HepG2 (cell line): Measurements from ENCODE around the gene RNU7-1. TPM values are rescaled to one million over a fixed set of nuclear protein-coding genes. Genes with fewer than 3 reads are reported as not detected.

Experiments
- ARNTL ChIP-seq: sonication (generic); formaldehyde crosslinking; IDR thresholded peaks from 2 replicates; pipeline ENCODE4 v1.4.0; 2020; ENCODE audit warnings: mild to moderate bottlenecking, missing genetic modification reagents
- ATM ChIP-seq: fragments of 450-650 bp; IDR thresholded peaks from 2 replicates; pipeline ENCODE4 v1.7.1; 2017; ENCODE audit warnings: mild to moderate bottlenecking, borderline replicate concordance
- CBX5 ChIP-seq: sonication (generic); formaldehyde crosslinking; IDR thresholded peaks from 2 replicates; pipeline ENCODE4 v1.4.0; 2020; ENCODE audit warnings: missing genetic modification reagents, borderline replicate concordance
- HIVEP1 ChIP-seq: sonication (generic); formaldehyde crosslinking; IDR thresholded peaks from 2 replicates; pipeline ENCODE4 v1.4.0; 2020; ENCODE audit warnings: mild to moderate bottlenecking, missing genetic modification reagents
- HOXA9 ChIP-seq: sonication (generic); formaldehyde crosslinking; IDR thresholded peaks from 2 replicates; pipeline ENCODE4 v1.8.1; 2022; ENCODE audit warnings: missing genetic modification reagents, mild to moderate bottlenecking, moderate library complexity, borderline replicate concordance
- KDM5A ChIP-seq: fragments of 200-600 bp; sonication (generic); IDR thresholded peaks from 2 replicates; pipeline ENCODE4 v1.7.0; 2018; ENCODE audit warnings: antibody characterized with exemption, mild to moderate bottlenecking, low read length, borderline replicate concordance
- MEF2D ChIP-seq: sonication (generic); formaldehyde crosslinking; IDR thresholded peaks from 2 replicates; pipeline ENCODE4 v1.5.1; 2020; ENCODE audit warnings: mild to moderate bottlenecking, missing genetic modification reagents
- NFE2L1 ChIP-seq: sonication (generic); formaldehyde crosslinking; IDR thresholded peaks from 2 replicates; pipeline ENCODE4 v1.4.0; 2020; ENCODE audit warnings: missing genetic modification reagents, mild to moderate bottlenecking, borderline replicate concordance
- PCBP1 ChIP-seq: fragments of 200-400 bp; formaldehyde crosslinking; IDR thresholded peaks from 2 replicates; pipeline ENCODE4 v1.6.1; 2017; ENCODE audit warnings: mild to moderate bottlenecking, low read depth, low read length, borderline replicate concordance
- RXRB ChIP-seq: IDR thresholded peaks from 2 replicates; pipeline ENCODE4 v1.6.1; 2016; ENCODE audit warnings: borderline replicate concordance, missing genetic modification reagents, missing compliant biosample characterization
- SMYD3 ChIP-seq: sonication (generic); formaldehyde crosslinking; IDR thresholded peaks from 2 replicates; pipeline ENCODE4 v1.8.1; 2023; ENCODE audit warnings: mild to moderate bottlenecking, missing genetic modification reagents
- SNAPC2 ChIP-seq: sonication (generic); formaldehyde crosslinking; IDR thresholded peaks from 2 replicates; pipeline ENCODE4 v1.8.1; 2022; ENCODE audit warnings: mild to moderate bottlenecking, missing genetic modification reagents
- THYN1 ChIP-seq: sonication (generic); formaldehyde crosslinking; IDR thresholded peaks from 2 replicates; pipeline ENCODE4 v1.8.1; 2023; ENCODE audit warnings: low read depth, mild to moderate bottlenecking, moderate library complexity, missing genetic modification reagents, borderline replicate concordance
- ZFP37 ChIP-seq: sonication (generic); formaldehyde crosslinking; IDR thresholded peaks from 2 replicates; pipeline ENCODE4 v1.4.0; 2020; ENCODE audit warnings: missing genetic modification reagents, borderline replicate concordance
- ZNF24 ChIP-seq: fragments of 450-650 bp; IDR thresholded peaks from 2 replicates; pipeline ENCODE4 v1.6.1; 2017; ENCODE audit warnings: antibody characterized with exemption, mild to moderate bottlenecking
- ZNF292 ChIP-seq: sonication (generic); formaldehyde crosslinking; IDR thresholded peaks from 2 replicates; pipeline ENCODE4 v1.8.1; 2022; ENCODE audit warnings: mild to moderate bottlenecking, low read depth, missing genetic modification reagents, borderline replicate concordance
- ZNF501 ChIP-seq: sonication (generic); formaldehyde crosslinking; IDR thresholded peaks from 2 replicates; pipeline ENCODE4 v1.5.1; 2020; ENCODE audit warnings: mild to moderate bottlenecking, moderate library complexity, missing genetic modification reagents
- ZNF589 ChIP-seq: sonication (generic); formaldehyde crosslinking; conservative IDR thresholded peaks from 2 replicates; pipeline ENCODE4 v1.8.0; 2022; ENCODE audit warnings: mild to moderate bottlenecking, moderate library complexity, missing genetic modification reagents
- ZNF713 ChIP-seq: sonication (generic); formaldehyde crosslinking; IDR thresholded peaks from 2 replicates; pipeline ENCODE4 v1.4.0; 2020; ENCODE audit warnings: mild to moderate bottlenecking, missing genetic modification reagents
- ZNF747 ChIP-seq: sonication (generic); formaldehyde crosslinking; IDR thresholded peaks from 2 replicates; pipeline ENCODE4 v1.8.1; 2023; ENCODE audit warnings: missing genetic modification reagents, mild to moderate bottlenecking, borderline replicate concordance
- polyA plus RNA-seq, 8 experiments: library from polyadenylated mRNA; depleted of rRNA in 3 of 8; stranded (reverse) in 7 of 8; unstranded in 1 of 8; fragments of >200 nt; fragmentation: Illumina TruSeq in 4 of 8; extraction: Trizol in 4 of 8; gene quantifications; 2 replicates each; pipeline versions ENCODE4 v1.2.1 to v1.2.3, GENCODE V29; 2011 to 2016; ENCODE audit warnings: low read depth in 4 of 8, missing spikeins in 1 of 8, mixed read lengths in 1 of 8; ENCODE audit not compliant: insufficient read depth in 1 of 8
- total RNA-seq, 5 experiments: library from RNA; depleted of rRNA; stranded (reverse); fragments of >200 nt; fragmentation: Illumina TruSeq; extraction: Trizol; gene quantifications; 2 replicates each; pipeline ENCODE4 v1.2.3, GENCODE V29; 2016; ENCODE audit warnings: low read depth in 1 of 5
- TF ChIP-seq, protein P1 (sequence below): sonication (generic); formaldehyde crosslinking; IDR thresholded peaks from 2 replicates; pipeline ENCODE4 v1.4.0; 2020; ENCODE audit warnings: missing genetic modification reagents, borderline replicate concordance
- TF ChIP-seq, protein P2 (sequence below): sonication (generic); formaldehyde crosslinking; IDR thresholded peaks from 2 replicates; pipeline ENCODE4 v1.4.0; 2020; ENCODE audit warnings: mild to moderate bottlenecking, missing genetic modification reagents
- TF ChIP-seq, protein P3 (sequence below): sonication (generic); formaldehyde crosslinking; IDR thresholded peaks from 2 replicates; pipeline ENCODE4 v1.4.0; 2020; ENCODE audit warnings: missing genetic modification reagents, low read depth, mild to moderate bottlenecking, borderline replicate concordance

Gene RNU7-1
- total and polyA plus RNA-seq, 2 of the 13 experiments (the other 11 are each of a cell fraction or from before 2014, with no cell fraction given) = not detected

DNA sequence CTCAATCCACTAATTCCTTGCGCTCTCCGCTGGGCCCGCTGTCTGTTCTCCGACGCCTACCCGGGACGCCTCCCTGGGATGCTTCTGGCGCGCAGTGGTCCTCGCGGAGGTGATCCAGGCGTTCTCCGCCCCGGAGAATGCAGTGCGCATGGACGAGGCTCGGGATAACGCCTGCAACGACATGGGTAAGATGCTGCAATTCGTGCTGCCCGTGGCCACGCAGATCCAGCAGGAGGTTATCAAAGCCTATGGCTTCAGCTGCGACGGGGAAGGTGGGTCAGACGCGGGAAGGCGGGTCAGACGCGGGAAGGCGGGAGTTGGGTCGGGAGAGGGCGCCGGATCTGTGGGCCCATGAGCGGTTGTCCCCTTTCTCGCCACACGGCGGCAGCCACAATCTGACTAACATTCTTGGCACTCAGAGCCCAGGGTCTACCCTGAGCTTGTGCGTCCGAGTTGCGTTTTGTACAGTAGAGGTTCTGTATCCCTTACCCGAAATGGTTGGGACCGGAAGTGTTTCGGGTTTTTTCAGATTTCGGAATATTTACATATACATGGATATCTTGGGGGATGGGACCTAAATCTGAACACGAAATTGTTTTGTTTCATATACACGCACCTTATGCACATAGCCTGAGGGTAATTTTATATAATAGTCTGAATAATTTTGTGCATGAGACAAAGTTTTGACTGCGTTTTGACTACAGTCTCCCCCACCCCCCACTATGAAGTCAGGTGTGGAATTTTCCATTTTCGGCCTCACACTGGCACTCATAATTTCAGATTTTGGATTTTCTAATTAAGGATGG, 968 bp downstream of the RNU7-1 start (continued):
- TF ChIP-seq ZFP37 (CRISPR knock-in tag) (0 out of 2 replicates have a peak, but pooled peaks have one; percentile 44), KDM5A (no peak; the same call in 1 of the 2 replicates), ZNF24 (no peak), MEF2D (CRISPR knock-in tag) (no peak; the same call in 1 of the 2 replicates), ZNF501 (peak; percentile 84), SMYD3 (CRISPR knock-in tag) (no peak), ZNF713 (no peak), HIVEP1 (no peak), ARNTL (CRISPR knock-in tag) (0 out of 2 replicates have a peak, but pooled peaks have one; percentile 30), ATM (no peak), PCBP1 (no peak), HOXA9 (CRISPR knock-in tag) (no peak), RXRB (CRISPR knock-in tag) (peak; percentile 75), ZNF747 (CRISPR knock-in tag) (0 out of 2 replicates have a peak, but pooled peaks have one; percentile 24), THYN1 (CRISPR knock-in tag) (no peak), NFE2L1 (CRISPR knock-in tag) (no peak), ZNF292 (peak; percentile 66; the same call in 1 of the 2 replicates), CBX5 (CRISPR knock-in tag) (no peak; the same call in 1 of the 2 replicates), ZNF589 (CRISPR knock-in tag) (no peak), SNAPC2 (CRISPR knock-in tag) (no peak)
- TF ChIP-seq, protein P1, sequence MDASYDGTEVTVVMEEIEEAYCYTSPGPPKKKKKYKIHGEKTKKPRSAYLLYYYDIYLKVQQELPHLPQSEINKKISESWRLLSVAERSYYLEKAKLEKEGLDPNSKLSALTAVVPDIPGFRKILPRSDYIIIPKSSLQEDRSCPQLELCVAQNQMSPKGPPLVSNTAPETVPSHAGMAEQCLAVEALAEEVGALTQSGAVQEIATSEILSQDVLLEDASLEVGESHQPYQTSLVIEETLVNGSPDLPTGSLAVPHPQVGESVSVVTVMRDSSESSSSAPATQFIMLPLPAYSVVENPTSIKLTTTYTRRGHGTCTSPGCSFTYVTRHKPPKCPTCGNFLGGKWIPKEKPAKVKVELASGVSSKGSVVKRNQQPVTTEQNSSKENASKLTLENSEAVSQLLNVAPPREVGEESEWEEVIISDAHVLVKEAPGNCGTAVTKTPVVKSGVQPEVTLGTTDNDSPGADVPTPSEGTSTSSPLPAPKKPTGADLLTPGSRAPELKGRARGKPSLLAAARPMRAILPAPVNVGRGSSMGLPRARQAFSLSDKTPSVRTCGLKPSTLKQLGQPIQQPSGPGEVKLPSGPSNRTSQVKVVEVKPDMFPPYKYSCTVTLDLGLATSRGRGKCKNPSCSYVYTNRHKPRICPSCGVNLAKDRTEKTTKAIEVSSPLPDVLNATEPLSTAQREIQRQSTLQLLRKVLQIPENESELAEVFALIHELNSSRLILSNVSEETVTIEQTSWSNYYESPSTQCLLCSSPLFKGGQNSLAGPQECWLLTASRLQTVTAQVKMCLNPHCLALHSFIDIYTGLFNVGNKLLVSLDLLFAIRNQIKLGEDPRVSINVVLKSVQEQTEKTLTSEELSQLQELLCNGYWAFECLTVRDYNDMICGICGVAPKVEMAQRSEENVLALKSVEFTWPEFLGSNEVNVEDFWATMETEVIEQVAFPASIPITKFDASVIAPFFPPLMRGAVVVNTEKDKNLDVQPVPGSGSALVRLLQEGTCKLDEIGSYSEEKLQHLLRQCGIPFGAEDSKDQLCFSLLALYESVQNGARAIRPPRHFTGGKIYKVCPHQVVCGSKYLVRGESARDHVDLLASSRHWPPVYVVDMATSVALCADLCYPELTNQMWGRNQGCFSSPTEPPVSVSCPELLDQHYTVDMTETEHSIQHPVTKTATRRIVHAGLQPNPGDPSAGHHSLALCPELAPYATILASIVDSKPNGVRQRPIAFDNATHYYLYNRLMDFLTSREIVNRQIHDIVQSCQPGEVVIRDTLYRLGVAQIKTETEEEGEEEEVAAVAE (CRISPR knock-in tag) = no peak
- TF ChIP-seq, protein P2, sequence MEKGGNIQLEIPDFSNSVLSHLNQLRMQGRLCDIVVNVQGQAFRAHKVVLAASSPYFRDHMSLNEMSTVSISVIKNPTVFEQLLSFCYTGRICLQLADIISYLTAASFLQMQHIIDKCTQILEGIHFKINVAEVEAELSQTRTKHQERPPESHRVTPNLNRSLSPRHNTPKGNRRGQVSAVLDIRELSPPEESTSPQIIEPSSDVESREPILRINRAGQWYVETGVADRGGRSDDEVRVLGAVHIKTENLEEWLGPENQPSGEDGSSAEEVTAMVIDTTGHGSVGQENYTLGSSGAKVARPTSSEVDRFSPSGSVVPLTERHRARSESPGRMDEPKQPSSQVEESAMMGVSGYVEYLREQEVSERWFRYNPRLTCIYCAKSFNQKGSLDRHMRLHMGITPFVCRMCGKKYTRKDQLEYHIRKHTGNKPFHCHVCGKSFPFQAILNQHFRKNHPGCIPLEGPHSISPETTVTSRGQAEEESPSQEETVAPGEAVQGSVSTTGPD (CRISPR knock-in tag) = no peak
- TF ChIP-seq, protein P3, sequence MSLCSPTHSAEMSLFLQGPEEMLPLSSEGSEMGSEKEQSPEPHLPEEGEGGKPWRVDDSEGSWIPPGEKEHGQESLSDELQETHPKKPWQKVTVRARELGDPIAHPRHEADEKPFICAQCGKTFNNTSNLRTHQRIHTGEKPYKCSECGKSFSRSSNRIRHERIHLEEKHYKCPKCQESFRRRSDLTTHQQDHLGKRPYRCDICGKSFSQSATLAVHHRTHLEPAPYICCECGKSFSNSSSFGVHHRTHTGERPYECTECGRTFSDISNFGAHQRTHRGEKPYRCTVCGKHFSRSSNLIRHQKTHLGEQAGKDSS (CRISPR knock-in tag) = no peak; the same call in 1 of the 2 replicates
